ENCODE results near the gene IL3. TPM values are rescaled to one million over a fixed set of nuclear protein-coding genes. Genes with fewer than 3 reads are reported as not detected.

Gene IL3
- total RNA-seq, 4 donors from 2014 or later: not detected

DNA sequence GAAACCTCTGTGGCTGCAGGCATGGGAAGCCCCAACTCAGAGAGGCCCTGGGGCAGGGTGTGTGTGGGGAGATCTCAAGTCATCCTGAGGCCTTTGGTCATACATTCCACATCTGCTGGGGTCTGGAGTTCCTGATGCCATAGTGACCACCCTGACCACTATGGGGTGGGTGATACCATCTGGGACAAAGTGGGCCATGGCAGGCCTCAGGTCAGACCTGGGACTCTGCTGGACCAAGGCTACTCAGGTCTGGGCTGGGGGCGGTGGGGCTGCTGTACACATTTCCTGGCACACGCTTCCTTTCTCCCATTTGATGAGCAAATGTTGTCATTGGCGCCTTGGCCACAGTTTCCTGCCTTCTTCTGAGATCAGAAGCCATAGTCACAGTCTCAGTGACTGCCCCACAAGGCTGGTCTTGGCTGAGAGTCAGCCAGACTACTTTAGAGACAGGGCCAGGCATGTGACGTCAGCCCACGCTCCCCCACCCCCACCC is 33.9 kb upstream of the IL3 start:
- DNase-seq (ENCODE audit: low spot score) (no peak), ATAC-seq (ENCODE audit: low FRiP score) (no peak)
- TF ChIP-seq, protein P1, sequence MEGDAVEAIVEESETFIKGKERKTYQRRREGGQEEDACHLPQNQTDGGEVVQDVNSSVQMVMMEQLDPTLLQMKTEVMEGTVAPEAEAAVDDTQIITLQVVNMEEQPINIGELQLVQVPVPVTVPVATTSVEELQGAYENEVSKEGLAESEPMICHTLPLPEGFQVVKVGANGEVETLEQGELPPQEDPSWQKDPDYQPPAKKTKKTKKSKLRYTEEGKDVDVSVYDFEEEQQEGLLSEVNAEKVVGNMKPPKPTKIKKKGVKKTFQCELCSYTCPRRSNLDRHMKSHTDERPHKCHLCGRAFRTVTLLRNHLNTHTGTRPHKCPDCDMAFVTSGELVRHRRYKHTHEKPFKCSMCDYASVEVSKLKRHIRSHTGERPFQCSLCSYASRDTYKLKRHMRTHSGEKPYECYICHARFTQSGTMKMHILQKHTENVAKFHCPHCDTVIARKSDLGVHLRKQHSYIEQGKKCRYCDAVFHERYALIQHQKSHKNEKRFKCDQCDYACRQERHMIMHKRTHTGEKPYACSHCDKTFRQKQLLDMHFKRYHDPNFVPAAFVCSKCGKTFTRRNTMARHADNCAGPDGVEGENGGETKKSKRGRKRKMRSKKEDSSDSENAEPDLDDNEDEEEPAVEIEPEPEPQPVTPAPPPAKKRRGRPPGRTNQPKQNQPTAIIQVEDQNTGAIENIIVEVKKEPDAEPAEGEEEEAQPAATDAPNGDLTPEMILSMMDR (IDR thresholded peaks at IDR 0.05): no peak

DNA sequence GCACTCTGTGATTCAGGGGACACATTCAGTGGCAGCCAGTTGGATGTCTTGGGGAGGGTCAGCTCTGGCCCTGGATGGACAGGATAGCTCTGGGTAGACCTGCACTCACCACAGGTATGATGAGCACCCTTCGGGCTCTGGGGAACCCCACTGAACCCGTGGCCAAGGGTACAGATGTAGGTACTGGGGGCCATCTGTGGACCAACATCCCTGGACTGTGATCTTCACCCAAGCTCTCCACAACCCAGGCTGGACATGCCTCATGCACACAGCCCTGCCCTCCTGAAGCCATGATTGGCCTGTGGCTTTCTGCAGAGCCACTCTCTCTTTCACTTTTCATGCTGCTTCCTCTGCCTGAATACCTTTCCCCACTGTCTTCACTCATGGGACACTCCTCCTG is 33.4 kb upstream of the IL3 start:
- ATAC-seq (ENCODE audit: low FRiP score) (no peak), DNase-seq (ENCODE audit: low spot score) (no peak)
- TF ChIP-seq, protein P1 (IDR thresholded peaks at IDR 0.05): no peak

DNA sequence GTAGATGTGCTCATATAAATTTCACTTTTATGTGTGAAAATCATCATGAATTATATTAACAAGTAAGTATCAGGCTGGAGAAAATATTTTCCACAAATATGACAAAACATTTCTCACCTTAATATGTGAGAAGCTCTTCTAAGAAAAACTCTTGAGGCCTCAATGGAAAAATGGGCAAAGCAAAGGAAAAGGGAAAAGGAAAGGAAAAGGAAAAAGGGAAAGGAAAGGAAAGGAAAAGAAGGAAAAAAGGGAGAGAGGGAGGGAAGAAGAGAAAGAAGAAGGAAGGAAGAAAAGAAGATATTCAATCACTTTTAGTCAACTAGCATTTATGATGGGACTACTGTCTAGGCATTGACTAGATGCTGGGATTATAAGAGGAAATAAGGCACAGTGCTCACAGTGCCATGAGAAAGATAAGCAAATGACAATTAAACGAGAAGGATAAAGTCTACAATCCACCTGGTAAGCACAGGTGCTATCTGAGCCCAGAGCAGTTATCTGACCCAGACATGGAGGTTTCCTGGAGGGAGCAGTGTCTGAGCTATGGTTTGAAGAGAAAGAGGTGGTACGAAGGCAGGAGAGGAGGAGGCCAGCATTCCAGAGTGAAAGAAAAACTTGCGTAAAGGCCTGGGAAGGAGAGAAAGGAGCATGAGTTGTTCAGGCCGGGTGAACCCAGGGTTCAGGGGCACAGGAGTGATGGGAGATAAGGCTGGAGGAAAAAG is 30.7 kb upstream of the IL3 start:
- DNase-seq (ENCODE audit: low spot score): no peak
- no peak for ATAC-seq (ENCODE audit: low FRiP score)
- TF ChIP-seq, protein P1 (IDR thresholded peaks at IDR 0.05): no peak

DNA sequence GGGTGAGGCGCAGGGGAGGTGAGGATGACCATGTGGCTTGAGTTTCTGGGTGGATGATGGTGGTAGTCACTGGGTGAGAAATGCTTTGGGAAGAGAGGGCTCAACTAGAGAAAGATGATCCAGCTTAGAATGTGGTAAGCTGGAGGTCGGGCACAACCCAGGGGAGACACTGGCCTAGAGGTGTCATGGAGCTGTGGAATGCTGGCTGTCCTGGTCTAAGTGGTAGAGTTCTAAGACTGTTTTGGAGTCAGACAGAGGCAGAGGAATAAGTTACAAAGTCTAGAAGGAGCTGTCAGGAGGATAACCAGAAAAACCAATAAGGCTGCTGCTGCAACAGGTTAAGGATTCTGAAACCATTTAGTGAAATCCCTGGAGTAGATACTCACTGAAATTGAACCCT is 29.8 kb upstream of the IL3 start:
- TF ChIP-seq, protein P1 (IDR thresholded peaks at IDR 0.05): no peak
- ATAC-seq (ENCODE audit: low FRiP score) (no peak), DNase-seq (ENCODE audit: low spot score) (no peak)

DNA sequence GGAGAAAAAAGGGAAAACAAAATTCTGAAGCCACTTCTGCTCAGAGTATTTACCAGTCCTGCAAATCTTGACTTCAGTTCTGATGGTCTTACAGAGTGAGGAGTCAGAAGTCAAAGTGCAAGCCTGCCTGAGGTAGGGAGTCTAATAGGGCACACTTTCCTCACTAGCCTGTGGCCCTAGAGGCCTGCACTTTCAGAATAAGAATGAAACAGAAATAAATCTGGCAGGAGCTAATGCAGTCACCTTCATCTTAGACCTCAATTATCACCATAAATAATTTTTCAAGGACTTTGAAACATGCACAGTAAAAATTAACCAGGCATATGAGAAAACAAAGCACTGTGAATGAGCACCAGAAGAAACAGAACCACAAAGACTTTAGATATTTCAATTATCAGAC is 28.3 kb upstream of the IL3 start:
- DNase-seq (ENCODE audit: low spot score) (no peak), ATAC-seq (ENCODE audit: low FRiP score) (no peak)
- TF ChIP-seq, protein P1 (IDR thresholded peaks at IDR 0.05): no peak

DNA sequence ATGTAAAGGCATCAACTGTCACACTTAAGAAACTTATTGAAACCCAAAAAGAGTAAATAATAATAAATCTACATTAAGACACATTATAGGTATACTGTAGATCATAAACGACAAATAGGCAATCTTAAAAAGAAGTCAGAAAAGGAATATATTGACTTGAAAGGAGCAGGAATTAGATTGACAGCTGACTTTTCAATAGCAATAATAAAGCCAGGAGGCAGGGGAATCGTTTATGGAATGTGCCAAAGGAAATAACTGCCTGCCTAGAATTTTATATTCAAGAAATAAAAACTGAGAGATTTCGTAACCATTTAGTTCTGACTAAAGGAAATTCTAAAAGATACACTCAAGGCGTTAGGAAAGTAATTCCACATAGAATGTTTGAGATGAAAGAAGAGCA is 27.3 kb upstream of the IL3 start:
- DNase-seq (ENCODE audit: low spot score) (no peak), ATAC-seq (ENCODE audit: low FRiP score) (no peak)
- TF ChIP-seq, protein P1 (IDR thresholded peaks at IDR 0.05): no peak

DNA sequence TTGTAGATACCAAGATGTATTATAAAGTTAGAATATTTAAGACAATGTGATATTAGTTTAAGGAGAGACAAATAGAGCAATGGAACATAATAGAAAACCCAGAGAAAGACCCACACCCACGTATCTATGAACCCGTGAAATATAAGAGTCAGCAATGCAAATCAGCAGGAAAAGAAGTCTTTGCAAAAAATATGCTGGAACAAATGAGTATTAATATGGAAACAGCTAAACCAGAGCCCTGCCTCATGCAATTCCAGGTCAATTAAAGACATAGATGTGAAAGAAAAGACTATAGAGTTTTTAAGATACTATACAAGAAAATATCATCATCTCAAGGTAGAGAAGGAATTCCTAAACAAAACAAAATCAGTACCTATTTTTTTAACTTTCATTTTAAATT is 23.1 kb upstream of the IL3 start:
- DNase-seq (ENCODE audit: low spot score): no peak
- no peak for ATAC-seq (ENCODE audit: low FRiP score)

More for the DNA sequence above, 23.1 kb upstream of the IL3 start:
- TF ChIP-seq, protein P1 (IDR thresholded peaks at IDR 0.05): no peak
